Breast epithelium (tissue), 4 donors: Measurements from ENCODE around the gene MAGEF1. TPM values are rescaled to one million over a fixed set of nuclear protein-coding genes. Genes with fewer than 3 reads are reported as not detected.

Experiments
- DNase-seq, 2 donors: peaks; one replicate each; pipeline ENCODE4 v3.0.0-alpha.2; 2019; ENCODE audit warnings: low spot score in 2 of 2
- H3K27ac ChIP-seq, 2 donors: fragments of 200-600 bp; sonication (generic) in 1 of 2; one replicate each; pipeline ENCODE4 v1.5.1; 2016 to 2019; ENCODE audit warnings: mild to moderate bottlenecking in 1 of 2
- H3K27me3 ChIP-seq, 2 donors: fragments of 200-600 bp; sonication (generic) in 1 of 2; one replicate each; pipeline versions ENCODE4 v1.5.1 to v1.6.0; 2017 to 2019; ENCODE audit warnings: control low read depth in 1 of 2, mild to moderate bottlenecking in 1 of 2
- H3K36me3 ChIP-seq: fragments of 200-600 bp; one replicate; pipeline ENCODE4 v1.5.1; 2019
- H3K4me1 ChIP-seq, 2 donors: fragments of 200-600 bp; sonication (generic); one replicate each; pipeline ENCODE4 v1.5.1; 2016 to 2019; ENCODE audit warnings: control low read depth in 1 of 2
- H3K4me3 ChIP-seq, 3 donors: fragments of 200-600 bp; sonication (generic); 1 replicate in 2 of 3; 2 replicates in 1 of 3; pipeline ENCODE4 v1.5.1; 2016 to 2019; ENCODE audit warnings: mild to moderate bottlenecking in 3 of 3, moderate library complexity in 2 of 3
- H3K9me3 ChIP-seq, 2 donors: fragments of 200-600 bp; sonication (generic) in 1 of 2; one replicate each; pipeline ENCODE4 v1.5.1; 2016 to 2019; ENCODE audit warnings: control low read depth in 1 of 2
- CTCF ChIP-seq, 3 donors: fragments of 450-650 bp; IDR thresholded peaks; one replicate each; pipeline ENCODE4 v1.5.1; 2016 to 2017; ENCODE audit warnings: antibody characterized with exemption in 3 of 3, mild to moderate bottlenecking in 3 of 3, moderate library complexity in 3 of 3
- POLR2A ChIP-seq: fragments of 450-650 bp; IDR thresholded peaks from one replicate; pipeline ENCODE4 v1.6.1; 2016; ENCODE audit warnings: antibody characterized with exemption, mild to moderate bottlenecking, moderate library complexity
- POLR2AphosphoS5 ChIP-seq, 3 donors: sonication (generic); formaldehyde crosslinking; IDR thresholded peaks; one replicate each; pipeline ENCODE4 v1.6.1; 2017; ENCODE audit warnings: antibody characterized with exemption in 3 of 3
- intact Hi-C: fragments of 100-400 bp; cut with DNase I; formaldehyde crosslinking; loops from one replicate; pipeline ENCODE4 v1.15.1; 2023; ENCODE audit warnings: low total_unique reads
- total RNA-seq, 3 donors: library from RNA; depleted of rRNA; stranded (reverse); fragments of >200 nt; gene quantifications; one replicate each; pipeline ENCODE4 v1.1.0, GENCODE V29; 2016

The MAGEF1 gene
- total RNA-seq, 3 donors from 2014 or later = 16.5 to 40.4 (median 38.3) TPM

GRCh38 chr3:184683234-184683633 is 28.6 kb downstream of the MAGEF1 start:
- H3K4me3 ChIP-seq = no peak overlapping the region
- intact Hi-C loops = no loop called here
- no peak overlapping the region for H3K27ac ChIP-seq
- TF ChIP-seq CTCF (IDR thresholded peaks at IDR 0.05) = no peak
- TF ChIP-seq POLR2A = no peak
- TF ChIP-seq POLR2AphosphoS5 (IDR thresholded peaks at IDR 0.05) = no peak
- H3K27me3 ChIP-seq = no peaks in the 10 kb centered on the region
- DNase-seq = no peak
- no peaks in the 10 kb centered on the region for H3K9me3 ChIP-seq
- no peaks in the 10 kb centered on the region for H3K4me1 ChIP-seq
- no peaks in the 10 kb centered on the region for H3K36me3 ChIP-seq

GRCh38 chr3:184682671-184683070 is 29.2 kb downstream of the MAGEF1 start:
- no peak for TF ChIP-seq CTCF (IDR thresholded peaks at IDR 0.05)
- no peak for TF ChIP-seq POLR2A
- TF ChIP-seq POLR2AphosphoS5 (IDR thresholded peaks at IDR 0.05) = no peak
- intact Hi-C loops = no loop called here
- Histone ChIP-seq H3K4me1 (no peaks in the 10 kb centered on the region), H3K36me3 (no peaks in the 10 kb centered on the region), H3K27ac (no peak overlapping the region), H3K9me3 (no peaks in the 10 kb centered on the region), H3K27me3 (no peaks in the 10 kb centered on the region), H3K4me3 (no peak overlapping the region)
- no peak for DNase-seq

- TF ChIP-seq POLR2A = no peak
- no peak for TF ChIP-seq POLR2AphosphoS5 (IDR thresholded peaks at IDR 0.05)
- TF ChIP-seq CTCF (IDR thresholded peaks at IDR 0.05) = no peak
- no peaks in the 10 kb centered on the region for H3K36me3 ChIP-seq
- no peaks in the 10 kb centered on the region for H3K4me1 ChIP-seq
- H3K27me3 ChIP-seq = no peaks in the 10 kb centered on the region
- no peak overlapping the region for H3K4me3 ChIP-seq
- intact Hi-C loops = no loop called here
- peak in 1 of 2 donors; percentile 17 for DNase-seq
- H3K9me3 ChIP-seq = no peaks in the 10 kb centered on the region
- H3K27ac ChIP-seq = no peak overlapping the region
Measured at GRCh38 chr3:184680385-184681345, 31.2 kb downstream of the MAGEF1 start.

GRCh38 chr3:184679056-184679816 is 32.6 kb downstream of the MAGEF1 start:
- intact Hi-C loops = no loop called here
- peak overlapping the region in 1 of 2 donors; percentile 38 for H3K27ac ChIP-seq
- no peak for DNase-seq

More at GRCh38 chr3:184679056-184679816, 32.6 kb downstream of the MAGEF1 start:
- Histone ChIP-seq H3K4me3 (peak overlapping the region in 1 of 3 donors; percentile 27), H3K36me3 (no peaks in the 10 kb centered on the region), H3K9me3 (no peaks in the 10 kb centered on the region), H3K27me3 (no peaks in the 10 kb centered on the region), H3K4me1 (no peaks in the 10 kb centered on the region)
- no peak for TF ChIP-seq POLR2AphosphoS5 (IDR thresholded peaks at IDR 0.05)
- no peak for TF ChIP-seq CTCF (IDR thresholded peaks at IDR 0.05)
- no peak for TF ChIP-seq POLR2A
